HUES64 (cell line): ENCODE data around the gene HDAC3.
A peak's percentile ranks its signal among the peaks of the same experiment; 100 is the strongest.

Experiments used
- H3K27ac ChIP-seq: 2 replicates; pipeline ENCODE4 v1.7.0; 2013; ENCODE audit warnings: low read depth, low read length, inconsistent platforms
- H3K27me3 ChIP-seq: 2 replicates; pipeline ENCODE4 v1.6.1; 2013; ENCODE audit warnings: mild to moderate bottlenecking, low read length; ENCODE audit not compliant: insufficient read depth
- H3K36me3 ChIP-seq: 2 replicates; pipeline ENCODE4 v1.6.1; 2013; ENCODE audit warnings: mild to moderate bottlenecking, low read length; ENCODE audit not compliant: insufficient read depth
- H3K4me1 ChIP-seq: 2 replicates; pipeline ENCODE4 v1.6.1; 2013; ENCODE audit warnings: mild to moderate bottlenecking, low read length, moderate library complexity; ENCODE audit not compliant: insufficient read depth
- H3K4me3 ChIP-seq: 2 replicates; pipeline ENCODE4 v1.5.1; 2013; ENCODE audit warnings: mild to moderate bottlenecking, low read length, moderate library complexity
- H3K9ac ChIP-seq: 2 replicates; pipeline ENCODE4 v1.6.1; 2013; ENCODE audit warnings: mild to moderate bottlenecking, low read depth, low read length
- H3K9me3 ChIP-seq: 2 replicates; pipeline ENCODE4 v1.6.1; 2013; ENCODE audit warnings: low read depth, low read length; ENCODE audit not compliant: insufficient read depth
- WGBS: fragments of 150-250, 120-280 bp; methylation state at CpG from one replicate; pipeline ENCODE4 v1.1.7; 2013; ENCODE audit warnings: missing lambda C conversion rate; 5-methylcytosine and 5-hydroxymethylcytosine counted together

HDAC3 gene

DNA sequence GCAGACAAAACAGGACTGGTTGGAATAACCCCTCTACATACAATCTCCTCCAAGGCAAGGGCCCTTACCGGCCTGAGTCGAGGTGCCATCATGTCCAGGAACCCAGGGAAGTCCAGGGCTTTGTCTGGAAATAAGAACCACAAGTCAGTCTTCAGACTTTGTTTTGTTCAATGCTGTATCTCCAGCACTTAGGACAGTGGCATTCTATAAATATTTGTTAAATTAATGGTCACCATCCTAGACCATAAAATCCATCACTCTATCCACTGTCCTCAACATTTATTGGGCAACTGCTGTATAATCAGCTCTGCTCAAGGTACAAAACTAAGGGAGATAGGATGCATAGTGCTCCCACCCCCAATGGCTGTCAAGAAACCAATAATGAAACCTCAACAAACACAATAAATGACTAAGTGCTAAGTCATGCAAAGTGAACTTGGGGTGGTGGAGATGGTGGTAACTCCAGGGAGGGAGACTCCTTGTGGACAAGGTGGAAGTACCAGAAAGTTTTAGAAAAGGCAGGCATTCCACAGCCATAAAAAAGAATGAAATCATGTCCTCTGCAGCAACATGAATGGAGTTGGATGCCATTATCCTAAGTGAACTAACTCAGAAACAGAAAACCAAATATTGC, 5.1 kb upstream of the HDAC3 start:
- Histone ChIP-seq H3K36me3 (peaks cover 50% of the 10 kb centered on the region), H3K4me1 (peaks cover 3% of the 10 kb centered on the region; the same call in 1 of the 2 replicates), H3K4me3 (no peak overlapping the region), H3K9ac (no peak overlapping the region), H3K27me3 (peaks cover 7% of the 10 kb centered on the region; the same call in 1 of the 2 replicates), H3K27ac (no peak overlapping the region), H3K9me3 (no peaks in the 10 kb centered on the region)
- 96% methylated on average over 2 of the region's 2 CpGs for WGBS

DNA sequence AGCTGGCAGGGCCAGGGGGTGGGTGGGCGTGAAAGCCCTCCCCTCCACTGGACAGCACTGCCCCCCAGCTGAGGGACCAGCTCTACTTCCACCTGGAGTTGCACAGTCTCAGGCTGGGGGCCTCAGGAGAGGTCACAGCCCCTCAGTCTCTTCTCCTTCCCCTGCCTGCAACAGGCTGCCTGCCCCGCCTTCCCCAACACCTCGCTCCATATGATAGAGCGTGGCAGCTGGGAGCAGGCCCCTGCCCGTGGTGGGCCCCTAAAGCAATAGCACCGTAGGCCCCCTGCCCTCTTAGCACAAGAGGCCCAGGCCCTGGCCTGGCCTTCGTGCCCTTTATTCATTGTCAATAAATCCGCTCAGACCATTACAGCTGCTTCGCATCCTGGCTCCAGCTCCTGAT, 4.0 kb upstream of the HDAC3 start:
- H3K9me3 ChIP-seq = no peaks in the 10 kb centered on the region
- H3K36me3 ChIP-seq = peaks cover 40% of the 10 kb centered on the region
- H3K4me1 ChIP-seq = peaks cover 3% of the 10 kb centered on the region; the same call in 1 of the 2 replicates
- H3K27ac ChIP-seq = no peak overlapping the region
- H3K27me3 ChIP-seq = peaks cover 7% of the 10 kb centered on the region; the same call in 1 of the 2 replicates
- WGBS = 91% methylated on average over 9 of the region's 9 CpGs
- no peak overlapping the region for H3K9ac ChIP-seq
- no peak overlapping the region for H3K4me3 ChIP-seq

DNA sequence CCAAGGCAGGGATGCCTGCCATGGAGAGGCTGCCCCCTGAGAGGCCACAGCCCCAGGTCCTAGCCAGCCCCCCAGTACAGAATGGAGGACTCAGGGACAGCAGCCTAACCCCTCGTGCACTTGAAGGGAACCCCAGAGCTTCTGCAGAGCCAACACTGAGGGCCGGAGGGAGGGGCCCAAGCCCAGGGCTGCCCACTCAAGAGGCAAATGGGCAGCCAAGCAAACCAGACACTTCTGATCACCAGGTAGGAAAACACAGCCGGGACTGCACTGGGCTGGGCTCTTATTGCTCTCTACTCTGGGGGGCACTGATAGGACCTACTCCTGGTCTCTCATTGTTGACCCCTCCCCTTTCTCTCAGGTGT, 3.4 kb upstream of the HDAC3 start:
- Histone ChIP-seq H3K9ac (no peak overlapping the region), H3K27me3 (peaks cover 7% of the 10 kb centered on the region; the same call in 1 of the 2 replicates), H3K36me3 (peaks cover 33% of the 10 kb centered on the region), H3K4me3 (no peak overlapping the region), H3K27ac (no peak overlapping the region), H3K4me1 (peaks cover 3% of the 10 kb centered on the region), H3K9me3 (no peaks in the 10 kb centered on the region)
- WGBS = 97% methylated on average over 3 of the region's 3 CpGs

GRCh38 chr5:141639357-141640050, 2.9 kb upstream of the HDAC3 start:
- H3K27ac ChIP-seq = no peak overlapping the region
- peaks cover 3% of the 10 kb centered on the region for H3K4me1 ChIP-seq
- H3K36me3 ChIP-seq = peaks cover 35% of the 10 kb centered on the region
- whole genome bisulfite sequencing = 89% methylated on average over 12 of the region's 12 CpGs
- peaks cover 7% of the 10 kb centered on the region; the same call in 1 of the 2 replicates for H3K27me3 ChIP-seq
- H3K9ac ChIP-seq = no peak overlapping the region
- H3K9me3 ChIP-seq = no peaks in the 10 kb centered on the region
- no peak overlapping the region for H3K4me3 ChIP-seq

- no peaks in the 10 kb centered on the region for H3K9me3 ChIP-seq
- no peak overlapping the region for H3K4me3 ChIP-seq
- H3K4me1 ChIP-seq = peaks cover 3% of the 10 kb centered on the region
- H3K9ac ChIP-seq = no peak overlapping the region
- peaks cover 29% of the 10 kb centered on the region for H3K36me3 ChIP-seq
- no peak overlapping the region for H3K27ac ChIP-seq
- WGBS = 100% methylated on average over 2 of the region's 2 CpGs
- peaks cover 7% of the 10 kb centered on the region; the same call in 1 of the 2 replicates for H3K27me3 ChIP-seq
Measured at GRCh38 chr5:141638771-141639170, 2.1 kb upstream of the HDAC3 start.

DNA sequence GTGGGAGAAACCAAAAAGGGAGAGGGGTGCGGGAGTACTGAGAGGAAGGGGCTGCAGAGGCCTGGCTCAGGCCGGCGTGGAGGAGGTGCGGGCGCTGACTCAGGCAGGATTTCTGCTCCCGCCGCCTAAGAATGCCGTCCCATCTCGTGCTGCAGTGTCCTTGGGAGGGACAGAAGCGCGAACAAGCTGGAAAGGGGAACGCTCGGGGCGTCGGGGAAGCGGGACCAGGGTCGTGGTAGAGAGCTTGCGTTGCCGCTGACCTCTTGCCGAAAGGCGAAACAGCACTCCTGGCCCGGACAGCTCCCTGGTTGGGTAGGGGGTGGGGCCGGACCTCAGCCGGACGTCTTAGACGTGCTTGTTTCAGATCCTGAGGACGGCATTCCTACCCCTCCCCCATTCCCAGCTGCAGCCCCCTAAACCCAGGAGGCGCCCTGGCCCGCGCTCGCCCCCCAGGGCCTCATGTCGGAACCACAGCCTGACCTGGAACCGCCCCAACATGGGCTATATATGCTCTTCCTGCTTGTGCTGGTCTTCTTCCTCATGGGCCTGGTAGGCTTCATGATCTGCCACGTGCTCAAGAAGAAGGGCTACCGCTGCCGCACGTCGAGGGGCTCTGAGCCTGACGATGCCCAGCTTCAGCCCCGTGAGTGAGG, 1.2 kb upstream of the HDAC3 start:
- Histone ChIP-seq H3K36me3 (peaks cover 29% of the 10 kb centered on the region), H3K27ac (no peak overlapping the region; the same call in 1 of the 2 replicates)

DNA sequence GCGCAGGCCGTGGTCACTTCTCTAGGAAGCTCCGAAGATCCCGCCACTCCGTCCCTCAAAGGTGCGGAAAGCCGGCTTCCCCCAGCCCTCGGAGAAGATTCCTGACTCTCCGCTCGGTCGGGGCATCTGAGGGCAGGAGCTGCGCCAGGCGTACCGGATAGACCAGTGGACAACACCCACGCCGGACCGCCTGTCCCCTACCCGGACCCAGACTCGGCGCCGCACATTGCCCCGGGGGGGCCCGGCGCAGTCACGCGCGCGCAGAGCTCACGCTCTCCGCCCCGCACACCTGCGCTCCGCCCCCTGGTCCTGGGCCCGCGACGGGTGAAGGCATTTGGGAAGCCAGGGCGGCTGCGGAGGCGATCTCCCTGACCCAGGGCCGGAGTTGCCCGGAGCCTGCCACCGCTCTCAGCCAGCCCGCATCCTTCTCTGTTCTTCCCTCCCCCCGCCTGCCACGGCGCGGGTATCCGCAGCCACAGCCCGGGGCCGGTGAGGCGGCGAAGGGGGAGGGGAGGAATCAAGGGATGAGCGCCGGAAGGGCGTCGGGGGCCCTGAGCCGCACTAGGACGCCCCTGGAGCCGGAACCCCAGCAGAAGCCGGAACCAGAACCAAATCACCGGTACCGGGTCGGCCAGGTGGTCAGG, 596 bp upstream of the HDAC3 start:
- peak overlapping the region; percentile 99 for H3K4me3 ChIP-seq
- peaks cover 3% of the 10 kb centered on the region for H3K4me1 ChIP-seq
- under 1% methylated on average over 63 of the region's 63 CpGs for WGBS
- peaks cover 7% of the 10 kb centered on the region; the same call in 1 of the 2 replicates for H3K27me3 ChIP-seq
- peak overlapping the region; percentile 58; the same call in 1 of the 2 replicates for H3K27ac ChIP-seq
- H3K36me3 ChIP-seq = peaks cover 30% of the 10 kb centered on the region
- H3K9me3 ChIP-seq = no peaks in the 10 kb centered on the region
- peak overlapping the region; percentile 91 for H3K9ac ChIP-seq

More for the DNA sequence above, 1.2 kb upstream of the HDAC3 start:
- 8% methylated on average over 39 of the region's 40 CpGs for WGBS
- no peaks in the 10 kb centered on the region for H3K9me3 ChIP-seq
- peak overlapping the region; percentile 99 for H3K4me3 ChIP-seq
- peaks cover 3% of the 10 kb centered on the region for H3K4me1 ChIP-seq
- H3K9ac ChIP-seq = peak overlapping the region; percentile 91
- peaks cover 7% of the 10 kb centered on the region; the same call in 1 of the 2 replicates for H3K27me3 ChIP-seq

DNA sequence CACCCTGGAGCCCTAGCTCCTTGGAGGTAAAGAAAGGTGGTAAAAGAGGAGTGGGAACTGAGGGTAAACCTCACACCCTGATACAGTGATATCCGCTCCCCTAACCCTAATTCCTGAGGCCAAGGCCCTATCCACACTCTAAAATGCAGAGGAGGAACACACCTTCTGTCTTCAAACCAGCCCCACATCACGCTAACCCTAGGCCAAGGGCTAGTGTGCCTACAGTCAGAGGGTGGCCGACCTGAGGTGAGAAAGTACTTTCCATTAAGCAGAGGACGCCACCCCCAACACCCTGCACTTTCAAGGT, 590 bp downstream of the HDAC3 start:
- Histone ChIP-seq H3K9ac (peak overlapping the region; percentile 91), H3K4me3 (peak overlapping the region; percentile 99), H3K9me3 (no peaks in the 10 kb centered on the region), H3K27ac (peak overlapping the region; percentile 85; the same call in 1 of the 2 replicates), H3K4me1 (peaks cover 3% of the 10 kb centered on the region), H3K36me3 (peaks cover 29% of the 10 kb centered on the region), H3K27me3 (peaks cover 7% of the 10 kb centered on the region; the same call in 1 of the 2 replicates)
- 9% methylated on average over 4 of the region's 4 CpGs for WGBS

DNA sequence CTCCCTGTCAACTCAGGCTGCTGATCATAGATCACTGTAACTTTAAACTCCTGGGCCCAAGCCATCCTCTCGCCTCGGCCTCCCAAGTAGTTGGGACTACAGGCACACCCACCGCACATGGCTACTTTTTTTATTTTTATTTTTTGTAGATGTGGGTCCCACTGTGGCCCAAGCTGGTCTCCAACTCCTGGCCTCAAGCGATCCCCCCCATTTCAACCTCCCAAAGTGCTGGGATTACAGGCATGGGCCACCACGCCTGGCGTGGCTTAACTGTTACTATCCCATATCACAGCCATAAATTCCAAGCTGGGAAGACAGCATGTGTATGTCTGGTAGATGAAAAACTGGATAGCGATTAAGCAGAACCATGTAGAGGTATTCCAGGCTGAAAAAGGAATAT, 1.0 kb downstream of the HDAC3 start:
- Histone ChIP-seq H3K4me1 (peaks cover 3% of the 10 kb centered on the region), H3K27ac (no peak overlapping the region), H3K9me3 (no peaks in the 10 kb centered on the region), H3K9ac (no peak overlapping the region), H3K27me3 (peaks cover 7% of the 10 kb centered on the region; the same call in 1 of the 2 replicates), H3K36me3 (peaks cover 30% of the 10 kb centered on the region), H3K4me3 (peak overlapping the region; percentile 99)
- WGBS = 89% methylated on average over 4 of the region's 7 CpGs

GRCh38 chr5:141634720-141635119, 1.9 kb downstream of the HDAC3 start:
- no peak overlapping the region for H3K27ac ChIP-seq
- peaks cover 3% of the 10 kb centered on the region for H3K4me1 ChIP-seq
- peaks cover 7% of the 10 kb centered on the region; the same call in 1 of the 2 replicates for H3K27me3 ChIP-seq
- H3K9ac ChIP-seq = no peak overlapping the region
- no peaks in the 10 kb centered on the region for H3K9me3 ChIP-seq
- no peak overlapping the region for H3K4me3 ChIP-seq
- WGBS = 89% methylated on average over 6 of the region's 6 CpGs
- H3K36me3 ChIP-seq = peaks cover 35% of the 10 kb centered on the region
